Kidney epithelial cell (primary cell): ENCODE data around the gene DHRS12. TPM values are rescaled to one million over a fixed set of nuclear protein-coding genes. Genes with fewer than 3 reads are reported as not detected.

Experiments used
- DNase-seq: peaks from one replicate; pipeline ENCODE4 v3.0.0-alpha.2; 2010; ENCODE audit warnings: low read depth
- H3K27me3 ChIP-seq: 2 replicates; pipeline ENCODE4 v1.6.0; 2011; ENCODE audit warnings: low read length; ENCODE audit not compliant: control insufficient read depth, insufficient read depth
- H3K36me3 ChIP-seq: 2 replicates; pipeline ENCODE4 v1.5.1; 2011; ENCODE audit warnings: low read length; ENCODE audit not compliant: control insufficient read depth, insufficient read depth
- H3K4me3 ChIP-seq: 2 replicates; pipeline ENCODE4 v1.5.1; 2011; ENCODE audit warnings: low read depth, mild to moderate bottlenecking, control low read depth, low read length
- CTCF ChIP-seq: IDR thresholded peaks from 2 replicates; pipeline ENCODE4 v1.5.1; 2011; ENCODE audit warnings: mild to moderate bottlenecking, moderate library complexity, low read length, control low read depth, inconsistent platforms; ENCODE audit not compliant: insufficient read depth, poor library complexity, severe bottlenecking
- total RNA-seq: library from RNA; depleted of rRNA; stranded (reverse); fragments of >200 nt; gene quantifications from 2 replicates; pipeline ENCODE4 v1.2.3, GENCODE V29; 2015

DHRS12 gene
- total RNA-seq, 1 donor from 2014 or later, result 11.7 TPM

GRCh38 chr13:51772781-51773180 is 31.2 kb downstream of the DHRS12 start:
- no peak for DNase-seq
- Histone ChIP-seq H3K36me3 (no peaks in the 10 kb centered on the region), H3K4me3 (no peak overlapping the region), H3K27me3 (no peaks in the 10 kb centered on the region)
- TF ChIP-seq CTCF, result no peak

- Histone ChIP-seq H3K36me3 (no peaks in the 10 kb centered on the region), H3K27me3 (no peaks in the 10 kb centered on the region), H3K4me3 (no peak overlapping the region)
- TF ChIP-seq CTCF, result no peak
- DNase-seq, result no peak
Measured at GRCh38 chr13:51772105-51772455, 31.9 kb downstream of the DHRS12 start.

GRCh38 chr13:51771418-51772104 is 32.4 kb downstream of the DHRS12 start:
- Histone ChIP-seq H3K36me3 (peaks cover 2% of the 10 kb centered on the region), H3K27me3 (no peaks in the 10 kb centered on the region), H3K4me3 (no peak overlapping the region)
- DNase-seq, result no peak
- TF ChIP-seq CTCF, result no peak

- DNase-seq, result no peak
- no peak overlapping the region for H3K4me3 ChIP-seq
- peaks cover 2% of the 10 kb centered on the region for H3K36me3 ChIP-seq
- H3K27me3 ChIP-seq, result no peaks in the 10 kb centered on the region
- no peak for TF ChIP-seq CTCF
Measured at GRCh38 chr13:51770681-51771417, 33.1 kb downstream of the DHRS12 start.

GRCh38 chr13:51770160-51770559 is 33.8 kb downstream of the DHRS12 start:
- Histone ChIP-seq H3K27me3 (no peaks in the 10 kb centered on the region), H3K36me3 (peaks cover 2% of the 10 kb centered on the region), H3K4me3 (no peak overlapping the region)
- no peak for TF ChIP-seq CTCF
- DNase-seq, result no peak
